Glutamatergic neuron (in vitro differentiated cells): ENCODE data around the gene TMED8. TPM values are rescaled to one million over a fixed set of nuclear protein-coding genes. Genes with fewer than 3 reads are reported as not detected.
"Not testable (repeated sequence)": the region's sequence is repeated elsewhere in the genome, so short reads cannot be mapped to it uniquely, and the experiment has no call there.

Experiments
- DNase-seq: peaks from one replicate; pipeline ENCODE4 v3.0.0; 2022
- H3K27ac Mint-ChIP-seq: one replicate; pipeline ENCODE4 v1.8.0; 2020; ENCODE audit warnings: mild to moderate bottlenecking, mixed read lengths, inconsistent platforms; ENCODE audit not compliant: unreplicated experiment
- H3K27me3 Mint-ChIP-seq: one replicate; pipeline ENCODE4 v1.8.0; 2020; ENCODE audit warnings: mild to moderate bottlenecking, moderate library complexity, mixed read lengths, inconsistent platforms; ENCODE audit not compliant: unreplicated experiment
- H3K36me3 Mint-ChIP-seq: one replicate; pipeline ENCODE4 v1.8.0; 2020; ENCODE audit warnings: mild to moderate bottlenecking, mixed read lengths, inconsistent platforms; ENCODE audit not compliant: unreplicated experiment
- H3K4me1 Mint-ChIP-seq: one replicate; pipeline ENCODE4 v1.8.0; 2020; ENCODE audit warnings: mild to moderate bottlenecking, low read depth, mixed read lengths, inconsistent platforms; ENCODE audit not compliant: unreplicated experiment
- H3K4me3 Mint-ChIP-seq: one replicate; pipeline ENCODE4 v1.8.0; 2020; ENCODE audit warnings: mild to moderate bottlenecking, mixed read lengths, inconsistent platforms; ENCODE audit not compliant: unreplicated experiment
- H3K9me3 Mint-ChIP-seq: one replicate; pipeline ENCODE4 v1.8.0; 2020; ENCODE audit warnings: mild to moderate bottlenecking, moderate library complexity, mixed read lengths, inconsistent platforms; ENCODE audit not compliant: unreplicated experiment
- CTCF ChIP-seq: fragments of 200-600 bp; sonication (generic); IDR thresholded peaks from one replicate; pipeline ENCODE4 v1.5.0; 2021; ENCODE audit not compliant: partially characterized antibody, unreplicated experiment
- total RNA-seq: library from RNA; stranded (reverse); fragmentation: NEBNext Ultra II Directional; extraction: Animal tissue kit (Norgen Biotek cat#: 25700); gene quantifications from one replicate; pipeline ENCODE4 v1.2.1, GENCODE V29; 2021; ENCODE audit not compliant: unreplicated experiment

Gene TMED8
- total RNA-seq, 1 donor from 2014 or later = 9.8 TPM

- Mint-ChIP-seq H3K9me3 (peaks cover 5% of the 10 kb centered on the region), H3K27me3 (peaks cover 4% of the 10 kb centered on the region), H3K27ac (peak within 1 kb of the TSS; percentile 95), H3K36me3 (no peaks in the 10 kb centered on the region), H3K4me3 (peak within 1 kb of the TSS; percentile 95), H3K4me1 (peaks cover 4% of the 10 kb centered on the region)
- DNase-seq = peak; percentile 96
- TF ChIP-seq CTCF = peak; percentile 59
Observed at GRCh38 chr14:77320238-77320935, 56.5 kb downstream of the TMED8 start, which contains the start of gene POMT2. Gene POMT2, minus strand, starts transcription at chr14:77320883. Its CDS starts 202 bp downstream, at chr14:77320681.

GRCh38 chr14:77319422-77319821 lies 57.5 kb downstream of the TMED8 start:
- DNase-seq = no peak
- H3K27ac Mint-ChIP-seq = no peak overlapping the region

GRCh38 chr14:77318756-77319155 lies 58.1 kb downstream of the TMED8 start:
- H3K36me3 Mint-ChIP-seq, H3K9me3 Mint-ChIP-seq, H3K4me1 Mint-ChIP-seq, H3K4me3 Mint-ChIP-seq, H3K27ac Mint-ChIP-seq, H3K27me3 Mint-ChIP-seq, DNase-seq: not testable (repeated sequence)

More at GRCh38 chr14:77319422-77319821, 57.5 kb downstream of the TMED8 start:
- TF ChIP-seq CTCF = no peak
- Mint-ChIP-seq H3K4me1 (peaks cover 4% of the 10 kb centered on the region), H3K27me3 (peaks cover 4% of the 10 kb centered on the region), H3K4me3 (peak overlapping the region; percentile 86), H3K36me3 (no peaks in the 10 kb centered on the region), H3K9me3 (peaks cover 5% of the 10 kb centered on the region)

GRCh38 chr14:77318006-77318553 lies 58.8 kb downstream of the TMED8 start:
- H3K27ac Mint-ChIP-seq = no peak overlapping the region
- H3K4me1 Mint-ChIP-seq = peaks cover 4% of the 10 kb centered on the region
- no peak for DNase-seq
- H3K36me3 Mint-ChIP-seq = no peaks in the 10 kb centered on the region
- H3K9me3 Mint-ChIP-seq = peaks cover 5% of the 10 kb centered on the region
- peaks cover 4% of the 10 kb centered on the region for H3K27me3 Mint-ChIP-seq
- H3K4me3 Mint-ChIP-seq = no peak overlapping the region
- TF ChIP-seq CTCF = no peak

GRCh38 chr14:77316872-77317301 lies 60.0 kb downstream of the TMED8 start:
- Mint-ChIP-seq H3K27ac (no peak overlapping the region), H3K36me3 (no peaks in the 10 kb centered on the region), H3K4me3 (no peak overlapping the region), H3K4me1 (peaks cover 2% of the 10 kb centered on the region), H3K27me3 (peaks cover 4% of the 10 kb centered on the region), H3K9me3 (peaks cover 5% of the 10 kb centered on the region)
- TF ChIP-seq CTCF = no peak
- DNase-seq = no peak
